Middle frontal gyrus (tissue), 1 donor: Measurements from ENCODE around the gene FHAD1.

Experiments
- DNase-seq: peaks from one replicate; pipeline ENCODE4 v3.0.0-alpha.2; 2015; ENCODE audit warnings: low spot score; ENCODE audit errors: extremely low spot score

Gene FHAD1

DNA sequence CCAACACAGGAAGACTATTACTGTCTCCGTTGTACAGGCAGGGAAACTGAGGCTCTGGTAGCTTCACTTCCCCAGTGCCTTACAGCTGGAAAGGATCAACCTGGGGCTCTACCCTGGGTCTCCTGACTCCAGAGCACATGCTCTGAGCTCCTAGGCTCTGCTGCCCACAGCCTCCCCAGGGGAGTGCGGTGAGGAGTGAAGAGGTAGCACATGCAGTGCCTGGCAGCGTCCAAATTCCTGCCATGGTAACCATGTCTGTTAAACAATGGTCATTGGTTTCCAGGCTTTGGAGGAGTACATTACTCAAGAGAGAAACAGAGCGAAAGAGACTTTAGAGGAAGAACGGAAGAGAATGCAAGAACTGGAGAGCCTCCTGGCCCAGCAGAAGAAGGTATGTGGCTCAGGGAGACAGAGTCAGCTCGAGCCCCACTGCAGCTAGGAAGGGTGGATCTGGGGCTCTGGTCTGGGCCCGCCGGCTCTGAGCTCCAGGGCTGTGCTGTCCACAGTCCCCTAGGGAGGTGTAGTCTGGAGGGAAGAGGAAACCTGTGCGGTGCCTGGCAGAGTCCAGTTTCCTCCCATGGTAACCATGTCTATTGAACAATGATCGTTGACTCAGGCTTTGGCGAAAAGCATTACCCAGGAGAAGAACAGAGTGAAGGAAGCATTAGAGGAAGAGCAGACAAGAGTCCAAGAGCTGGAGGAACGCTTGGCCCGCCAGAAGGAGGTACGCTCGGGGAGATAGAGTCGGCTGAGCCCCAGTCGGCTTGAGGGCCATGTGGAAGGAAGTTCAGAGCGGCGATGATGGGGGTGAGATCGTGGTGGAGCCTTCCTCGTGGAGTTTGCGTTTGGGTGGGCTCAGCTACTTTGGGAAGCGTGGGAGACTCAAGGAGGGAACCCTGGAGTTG, 98.0 kb downstream of the FHAD1 start:
- no peak for DNase-seq

DNA sequence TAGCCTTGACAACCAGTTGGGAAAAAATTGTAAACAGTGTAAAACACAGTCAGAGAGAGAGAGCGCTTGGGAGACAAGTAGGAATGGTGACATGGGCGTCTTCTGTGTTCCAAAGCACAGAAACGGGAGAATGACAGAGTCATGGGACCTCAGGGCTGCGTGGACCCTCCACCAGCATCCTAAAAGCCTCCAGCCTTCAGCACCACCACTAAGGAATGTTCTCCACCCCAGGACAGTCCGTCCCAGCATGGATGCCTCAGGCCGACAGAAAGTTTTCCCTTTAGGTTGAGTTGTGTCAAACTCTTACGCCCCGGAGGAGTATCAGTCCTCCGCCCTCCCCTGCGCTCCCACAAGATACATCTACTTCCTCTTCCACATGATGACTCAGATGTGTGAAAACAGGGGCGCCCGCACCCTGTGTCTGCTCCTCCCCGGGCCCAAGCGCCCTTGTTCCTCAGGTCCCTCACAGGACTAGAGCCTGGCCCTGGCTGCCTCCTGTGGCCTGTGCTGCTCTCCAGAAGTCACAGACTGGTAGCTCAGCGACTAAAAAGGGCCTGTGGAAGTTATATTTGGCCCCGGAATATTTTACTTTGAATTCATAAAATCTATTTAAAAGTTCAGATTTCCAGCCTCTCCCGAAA, 98.8 kb downstream of the FHAD1 start:
- DNase-seq: no peak

DNA sequence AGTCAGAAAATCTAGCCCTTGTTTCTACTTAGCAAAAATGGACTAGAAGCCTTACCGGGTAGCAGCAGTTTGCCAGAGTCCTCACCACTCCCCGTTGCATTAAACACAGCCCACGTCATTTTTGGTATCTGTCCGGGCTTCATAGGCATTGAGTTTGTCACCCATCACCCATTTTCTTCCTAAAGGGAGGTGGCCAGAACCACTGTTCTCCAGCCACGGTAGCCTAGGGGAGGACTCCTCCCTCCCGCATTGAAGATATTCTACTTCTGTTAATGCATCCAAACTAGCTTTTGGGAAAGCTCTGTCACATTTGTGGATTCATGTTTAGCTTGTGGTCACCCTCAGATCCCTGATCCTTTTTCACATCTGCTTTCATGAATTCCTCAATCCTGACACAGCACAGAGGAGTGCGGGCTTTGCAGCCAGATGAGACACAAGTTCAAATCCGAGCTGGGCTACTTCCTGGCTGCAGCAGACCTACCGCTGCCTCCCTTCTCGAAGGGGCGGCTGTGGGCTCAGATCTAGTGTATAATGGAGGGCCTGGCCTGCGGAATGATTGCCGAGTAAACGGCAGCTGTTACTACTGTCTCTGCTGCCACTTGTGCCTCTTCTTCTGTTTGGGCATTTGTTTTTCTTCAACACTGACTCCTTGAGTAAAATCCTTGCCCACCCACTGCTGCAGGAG, 99.5 kb downstream of the FHAD1 start:
- DNase-seq: no peak

DNA sequence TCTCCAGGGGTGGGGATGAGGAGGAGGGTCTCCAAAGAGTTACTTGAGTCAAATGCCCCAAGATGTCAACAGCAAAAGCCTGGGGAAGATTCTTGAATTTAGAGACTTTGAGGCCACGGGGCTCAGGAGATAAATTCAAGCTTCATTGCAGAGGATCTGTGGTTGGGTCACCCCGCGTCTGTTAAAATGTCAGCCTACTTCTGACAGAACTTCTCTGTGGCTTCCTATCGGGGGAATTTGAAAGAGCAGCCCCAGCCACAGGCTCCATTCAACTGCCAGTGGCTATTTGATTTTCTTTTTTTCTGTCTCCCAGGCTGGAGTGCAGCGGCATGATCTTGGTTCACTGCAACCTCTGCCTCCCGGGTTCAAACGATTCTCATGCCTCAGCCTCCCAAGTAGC, 100.2 kb downstream of the FHAD1 start:
- DNase-seq: no peak

DNA sequence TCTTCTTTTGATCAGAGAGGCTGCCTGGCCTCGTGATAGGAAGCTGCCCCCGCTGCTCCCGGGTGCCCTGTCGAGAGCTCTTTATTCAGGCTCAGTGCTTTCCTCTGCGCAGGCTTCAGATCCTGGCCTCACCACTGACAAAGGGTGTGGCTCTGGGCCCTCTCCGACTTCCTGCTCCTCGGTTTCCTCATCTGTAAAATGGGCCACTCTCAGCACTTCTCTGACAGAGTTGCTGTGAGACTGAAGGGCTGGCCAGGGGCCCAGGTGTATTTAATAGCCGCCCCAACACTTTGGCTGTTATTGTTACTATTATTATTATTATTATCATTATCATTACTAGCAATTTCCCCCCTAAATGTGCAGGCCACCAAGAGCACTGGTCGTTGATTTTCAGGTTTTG, 101.6 kb downstream of the FHAD1 start:
- DNase-seq: no peak

DNA sequence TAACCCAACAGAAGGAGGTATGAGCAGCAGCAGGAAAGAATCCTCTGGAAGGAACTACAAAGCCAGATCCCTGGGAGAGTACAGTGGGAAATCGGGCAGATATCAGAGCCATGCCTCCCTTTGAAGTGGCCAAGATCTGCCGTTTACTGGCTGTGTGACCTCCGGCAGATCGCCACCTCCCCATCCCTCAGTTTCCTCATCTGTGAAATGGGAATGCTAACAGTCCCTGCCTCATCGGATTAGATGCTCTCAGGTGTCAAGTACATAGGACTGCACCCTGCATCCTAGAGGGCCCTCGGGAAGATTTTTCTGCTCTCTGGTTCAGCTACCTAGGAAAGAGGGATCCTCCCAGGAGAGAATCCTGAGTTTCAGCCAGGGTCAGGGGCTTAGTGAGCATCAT, 102.1 kb downstream of the FHAD1 start:
- DNase-seq: no peak

DNA sequence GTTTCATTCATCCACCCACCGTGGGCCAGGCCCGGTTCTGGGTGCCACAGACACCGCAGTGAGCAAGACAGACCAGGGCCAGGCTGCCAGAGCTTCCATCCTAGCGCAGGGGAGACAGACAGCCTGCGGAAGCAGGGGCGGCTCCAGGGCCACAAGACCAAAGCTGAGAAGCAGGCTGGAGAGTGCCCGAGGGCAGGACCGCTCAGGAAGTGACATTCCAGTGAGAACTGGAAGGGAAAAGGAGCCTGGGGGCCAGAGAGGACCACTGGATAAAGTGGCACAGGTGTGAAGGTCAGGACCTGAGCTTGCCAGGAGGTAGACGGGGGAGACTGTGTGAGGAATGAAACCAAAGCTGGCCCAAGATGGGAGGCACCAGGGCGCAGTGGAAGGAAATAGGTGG, 103.1 kb downstream of the FHAD1 start:
- no peak for DNase-seq

DNA sequence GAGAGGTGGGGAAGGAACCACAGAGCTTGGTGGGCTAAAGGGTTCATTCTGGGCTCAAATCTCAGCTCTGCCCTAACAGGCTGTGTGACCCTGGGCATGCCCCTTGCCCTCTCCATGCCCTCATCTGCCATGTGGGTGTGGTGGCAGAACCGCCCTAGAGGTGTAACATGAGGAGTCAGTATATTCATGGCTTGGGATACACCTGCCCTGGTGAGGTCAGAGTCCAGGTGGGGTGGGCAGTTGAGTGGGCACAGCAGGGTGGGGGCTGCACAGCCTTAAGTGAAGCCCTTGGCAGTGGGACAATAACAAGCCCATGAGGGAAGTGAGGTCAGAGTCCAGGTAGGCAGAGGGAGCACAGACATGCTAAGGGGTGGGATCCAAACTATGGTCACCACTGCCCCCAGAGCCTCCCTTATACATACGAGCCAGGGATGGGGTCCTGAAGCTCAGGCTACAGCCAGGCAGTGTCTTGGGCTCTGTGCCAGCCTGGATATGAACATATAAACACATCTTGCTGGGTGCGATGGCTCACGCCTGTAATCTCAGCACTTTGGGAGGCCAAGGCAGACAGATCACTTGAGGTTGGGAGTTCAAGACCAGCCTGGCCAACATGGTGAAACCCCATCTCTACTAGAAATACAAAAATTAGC, 103.7 kb downstream of the FHAD1 start:
- DNase-seq: no peak

DNA sequence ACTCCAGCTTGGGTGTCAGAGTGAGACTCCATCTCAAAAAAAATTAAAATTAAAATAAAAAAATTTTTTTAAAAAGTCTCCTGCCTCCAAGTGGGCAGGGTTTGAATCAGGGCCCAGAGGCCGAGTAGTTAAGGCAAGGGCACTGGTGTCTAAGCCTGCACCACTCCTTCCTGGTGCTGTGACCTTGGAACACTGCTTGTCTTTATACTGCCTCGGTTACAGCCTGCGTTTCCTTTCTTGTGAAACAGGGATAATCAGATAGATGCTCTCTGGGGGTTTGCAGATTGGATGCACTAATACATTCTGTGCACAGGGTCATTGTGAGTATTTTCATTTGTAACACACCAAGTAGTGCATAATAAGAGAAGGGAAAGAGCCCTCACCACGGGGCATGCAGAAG, 104.3 kb downstream of the FHAD1 start:
- no peak for DNase-seq

DNA sequence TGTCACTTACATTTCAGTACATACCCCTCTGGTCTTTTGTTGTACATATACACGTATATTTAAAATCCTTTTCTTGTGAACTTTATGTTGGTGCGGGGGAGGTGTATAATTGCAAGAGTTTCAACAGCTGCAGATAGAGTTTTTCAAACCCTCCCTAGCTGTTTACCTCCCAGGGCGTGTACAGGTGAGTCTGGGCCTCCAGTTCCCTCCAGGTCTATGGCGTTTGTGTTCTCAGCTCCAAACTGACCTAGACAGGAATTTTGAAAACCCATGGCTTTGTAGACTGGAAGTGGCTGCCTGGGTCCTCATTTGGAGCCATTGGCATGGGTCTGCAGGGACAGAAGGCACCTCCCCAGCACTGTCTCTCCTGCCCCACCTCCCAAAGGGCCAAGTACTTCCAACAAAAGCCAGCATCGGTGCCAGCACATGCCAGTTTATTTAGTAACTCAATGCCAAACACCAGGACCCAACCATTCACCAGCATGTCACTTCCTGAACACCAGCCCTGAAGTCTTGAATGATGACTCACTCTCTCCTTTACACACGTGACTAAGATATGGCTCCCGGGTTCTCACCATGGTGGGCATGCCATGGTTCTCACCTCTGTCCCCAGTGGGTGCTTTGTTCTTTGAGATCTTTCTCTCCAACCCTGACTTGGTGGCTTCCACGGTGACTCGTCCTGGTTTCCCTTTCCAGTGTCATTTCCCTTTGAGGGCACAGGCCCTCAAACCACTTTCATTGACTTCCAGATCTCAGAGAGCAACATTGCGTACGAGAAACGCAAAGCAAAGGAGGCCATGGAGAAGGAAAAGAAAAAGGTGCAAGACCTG, 105.3 kb downstream of the FHAD1 start:
- DNase-seq: no peak

DNA sequence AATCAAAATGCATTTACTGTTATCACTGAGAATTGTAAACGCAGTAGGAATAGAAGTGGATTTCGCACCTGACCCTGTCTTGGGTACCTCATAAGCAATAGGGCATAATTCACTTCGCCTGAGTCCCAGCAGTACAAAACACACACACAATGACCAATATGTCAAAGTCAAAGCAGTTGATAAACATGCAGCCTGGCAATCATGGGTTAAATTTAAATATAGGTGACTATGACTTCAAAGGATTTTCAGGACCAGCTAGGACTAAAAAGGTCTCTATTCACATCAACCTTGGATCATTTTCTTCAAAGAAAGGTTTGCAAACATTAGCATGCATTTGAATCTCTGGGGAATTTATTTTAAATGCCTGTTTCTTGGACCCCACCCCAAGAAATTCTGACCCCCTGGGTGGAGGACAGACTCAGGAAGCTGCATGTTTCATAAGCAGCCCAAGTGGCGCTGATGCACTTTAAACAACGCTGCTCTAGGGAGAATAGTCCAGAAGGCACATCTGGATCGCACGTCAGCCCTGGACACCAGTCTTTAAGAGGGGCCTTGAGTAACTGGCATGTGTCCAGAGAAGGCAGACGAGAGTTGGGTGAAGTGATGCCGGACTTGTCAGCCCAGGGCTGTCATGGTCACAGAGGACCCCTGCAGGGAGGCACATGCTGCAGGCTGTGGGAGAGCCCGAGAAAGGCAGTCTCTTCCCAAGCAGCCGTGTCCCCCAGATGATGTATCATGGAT, 107.0 kb downstream of the FHAD1 start:
- DNase-seq: no peak

DNA sequence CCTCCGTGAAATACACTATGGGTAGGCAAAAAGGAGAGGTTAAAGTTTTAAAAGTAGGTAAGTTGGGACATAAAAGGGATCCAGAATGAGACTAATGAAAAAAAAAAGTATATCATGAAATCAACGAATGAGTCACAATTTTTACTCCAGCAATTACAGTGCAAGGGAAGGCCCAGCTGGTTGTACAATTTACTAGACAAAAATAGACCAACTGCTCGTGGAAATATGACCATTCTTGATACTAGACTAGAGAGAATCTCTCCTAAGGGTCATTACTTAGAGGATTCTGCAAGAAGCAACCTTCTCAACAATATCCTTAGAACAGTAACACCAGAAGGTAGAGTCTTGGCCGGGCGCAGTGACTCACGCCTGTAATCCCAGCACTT, 107.5 kb downstream of the FHAD1 start:
- no peak for DNase-seq

DNA sequence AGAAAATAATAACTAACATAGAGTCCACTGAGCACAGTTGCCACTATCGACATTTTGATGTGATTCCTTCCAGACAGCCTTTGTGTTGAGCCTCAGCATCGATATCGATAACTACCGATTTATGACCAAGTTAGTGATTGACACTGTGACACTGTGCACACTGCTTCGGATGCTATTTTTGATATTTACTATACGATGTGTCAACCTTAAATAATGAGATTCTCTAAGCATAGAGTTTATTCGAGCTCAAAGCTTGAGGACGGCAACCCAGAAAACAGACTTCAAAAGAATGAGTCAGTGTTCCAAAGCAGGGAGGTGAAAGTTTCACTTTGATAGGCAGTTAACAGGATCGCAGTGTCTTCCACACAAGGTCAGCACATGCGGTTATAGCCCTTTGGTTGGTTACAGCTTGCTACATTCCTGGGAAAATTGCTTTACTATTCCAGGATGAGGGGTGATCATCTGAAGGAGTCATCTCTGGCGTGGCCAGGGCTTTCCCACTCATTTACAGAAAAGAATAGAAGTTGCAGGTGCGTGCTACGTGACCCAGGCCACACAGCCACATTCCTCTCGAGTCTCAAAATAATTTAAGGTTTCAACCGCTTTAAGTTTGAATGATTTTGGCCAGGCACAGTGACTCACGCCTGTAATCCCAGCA, 109.1 kb downstream of the FHAD1 start:
- DNase-seq: no peak

DNA sequence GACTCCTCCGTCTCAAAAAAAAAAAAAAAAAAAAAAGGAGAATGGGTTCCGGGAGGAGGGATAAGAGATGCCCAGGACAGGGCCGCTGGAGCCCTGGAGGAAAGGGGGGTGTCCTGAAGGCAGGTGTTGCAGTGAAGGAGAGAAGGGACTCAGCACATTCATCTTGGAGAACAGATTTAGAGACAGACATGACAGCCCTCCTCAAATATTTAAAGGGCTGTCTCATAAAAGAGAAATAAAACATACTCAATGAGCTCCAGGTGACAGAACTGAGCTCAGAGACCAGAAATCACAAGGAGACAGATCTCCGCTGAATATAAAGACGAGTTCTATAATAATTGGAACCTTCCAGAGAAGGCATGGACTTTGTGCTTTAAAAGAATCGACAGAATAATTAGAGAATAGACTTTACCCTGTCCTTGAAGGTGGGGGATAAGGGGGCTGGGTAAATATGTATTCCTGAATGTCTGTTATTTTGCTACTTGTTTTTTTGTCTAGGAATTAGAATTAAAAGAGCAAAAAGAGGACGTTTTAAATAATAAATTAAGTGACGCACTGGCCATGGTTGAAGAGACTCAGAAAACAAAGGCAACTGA, 110.7 kb downstream of the FHAD1 start:
- no peak for DNase-seq

DNA sequence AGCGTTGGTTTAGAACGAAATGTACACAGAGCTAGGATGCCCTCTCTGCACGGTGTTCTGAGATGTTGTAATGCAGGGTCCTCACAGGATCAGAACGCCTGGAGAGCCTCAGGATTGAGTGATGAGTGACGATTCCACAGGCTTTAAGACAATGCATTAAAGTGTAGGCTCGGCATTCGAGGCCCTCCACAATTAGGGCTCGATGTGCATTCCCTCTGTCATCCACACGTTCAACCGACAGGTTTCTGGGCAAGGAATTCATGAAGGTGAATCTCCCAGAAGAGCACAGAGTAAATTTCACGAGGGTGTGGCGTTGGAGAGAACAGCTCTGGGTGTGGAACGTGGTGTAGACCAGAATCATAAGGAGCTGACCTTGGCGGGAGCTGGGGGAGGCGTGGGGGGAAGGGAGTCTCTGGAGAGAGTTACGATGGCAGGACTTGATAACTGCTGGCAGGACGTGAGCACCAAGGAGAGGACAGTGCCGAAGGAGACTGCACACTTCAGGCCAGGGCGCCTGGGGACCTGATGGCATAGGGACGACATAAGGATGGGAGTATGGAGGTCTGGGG, 111.6 kb downstream of the FHAD1 start:
- DNase-seq: no peak

DNA sequence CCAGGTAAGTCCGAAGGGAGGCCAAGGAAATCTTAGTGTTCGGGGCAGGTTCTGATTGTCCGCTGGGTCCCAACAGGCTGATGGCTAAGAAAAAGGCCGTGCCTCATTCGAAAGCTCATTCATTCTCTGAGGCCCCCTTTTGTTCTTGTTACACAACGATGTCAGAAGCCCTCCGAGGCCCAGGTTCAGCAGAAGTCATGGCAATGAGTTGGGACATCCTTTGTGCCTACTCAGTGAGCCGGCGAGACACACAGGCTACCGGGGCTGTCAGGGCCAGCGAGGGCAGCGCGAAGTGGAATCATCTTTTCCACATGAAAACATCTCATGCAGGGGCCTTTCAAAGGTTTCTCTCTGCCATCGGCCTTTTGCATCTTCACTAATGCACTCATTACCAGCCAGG, 113.7 kb downstream of the FHAD1 start:
- no peak for DNase-seq

DNA sequence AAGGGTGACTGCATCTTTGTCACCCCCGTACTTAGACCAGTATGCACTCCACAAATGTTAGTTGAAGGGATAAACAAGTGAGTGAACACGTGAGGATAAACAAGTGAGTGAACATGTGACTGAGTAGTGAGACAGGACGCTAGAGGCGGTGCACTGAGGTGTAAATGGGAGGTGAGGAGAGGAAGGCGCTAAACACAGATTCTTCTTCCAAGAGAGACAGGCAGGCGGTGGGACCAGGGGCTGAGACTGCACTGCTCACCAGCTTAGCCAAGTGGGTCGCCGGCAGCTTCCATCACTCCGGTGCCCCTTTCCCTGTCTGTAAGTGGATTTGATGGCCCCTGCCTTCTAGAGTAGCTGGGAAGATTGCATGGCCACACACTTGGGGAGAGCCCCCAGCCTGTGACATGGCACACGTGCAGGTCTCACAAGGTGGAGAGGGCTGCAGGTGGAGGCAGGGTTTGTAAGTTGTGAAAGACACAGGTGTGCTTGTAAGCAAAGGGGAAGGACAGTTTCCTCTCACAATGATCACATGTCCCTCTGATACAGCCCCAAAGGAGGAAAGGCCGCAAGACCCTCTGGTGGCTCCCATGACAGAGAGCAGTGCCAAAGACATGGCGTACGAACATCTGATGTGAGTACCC, 115.2 kb downstream of the FHAD1 start:
- no peak for DNase-seq

DNA sequence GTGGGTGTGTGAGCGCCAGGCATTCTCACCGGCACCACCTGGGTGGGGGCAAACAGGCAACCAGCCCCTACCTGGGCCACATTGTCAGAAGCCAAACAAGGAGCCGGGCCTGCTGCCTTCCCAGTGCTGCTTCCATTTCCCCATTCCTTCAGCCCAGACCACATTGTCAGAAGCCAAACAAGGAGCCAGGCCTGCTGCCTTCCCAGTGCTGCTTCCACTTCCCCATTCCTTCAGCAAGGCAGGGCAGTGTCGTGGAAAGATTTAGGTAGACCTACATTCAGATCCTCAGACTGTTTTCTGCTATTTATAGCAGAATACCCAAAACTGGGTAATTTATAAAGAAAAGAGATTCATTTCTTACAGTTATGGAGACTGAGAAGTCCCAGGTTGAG, 115.7 kb downstream of the FHAD1 start:
- DNase-seq: no peak

DNA sequence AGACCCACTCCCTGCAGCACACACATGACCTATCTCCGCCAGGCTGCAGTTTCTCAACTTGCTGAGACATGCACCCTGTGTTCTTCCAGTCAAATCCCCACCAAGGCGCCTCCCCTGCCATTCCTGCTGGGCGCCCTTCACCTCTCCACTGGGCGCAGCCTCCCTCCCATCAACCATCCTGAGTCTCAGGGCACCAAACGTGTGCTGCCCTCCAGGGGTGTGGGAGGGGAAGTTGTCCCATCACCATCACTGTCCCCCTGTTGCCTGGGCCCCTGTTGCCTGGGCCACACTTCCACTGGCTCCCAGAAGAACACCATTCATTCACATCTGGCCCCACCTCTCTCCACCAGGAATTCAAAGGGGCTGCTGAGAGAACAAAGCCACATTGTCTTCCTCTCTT, 117.7 kb downstream of the FHAD1 start:
- no peak for DNase-seq
